ENCODE data around the gene VGLL4.

VGLL4 gene

GRCh38 chr3:11653298-11654055, 9.8 kb upstream of the VGLL4 start:
- DNase-seq (ENCODE audit: low spot score) (no peak), FAIRE-seq (no peak)

- FAIRE-seq, result peak; percentile 83
Measured at GRCh38 chr3:11651900-11652299, 8.2 kb upstream of the VGLL4 start.

DNA sequence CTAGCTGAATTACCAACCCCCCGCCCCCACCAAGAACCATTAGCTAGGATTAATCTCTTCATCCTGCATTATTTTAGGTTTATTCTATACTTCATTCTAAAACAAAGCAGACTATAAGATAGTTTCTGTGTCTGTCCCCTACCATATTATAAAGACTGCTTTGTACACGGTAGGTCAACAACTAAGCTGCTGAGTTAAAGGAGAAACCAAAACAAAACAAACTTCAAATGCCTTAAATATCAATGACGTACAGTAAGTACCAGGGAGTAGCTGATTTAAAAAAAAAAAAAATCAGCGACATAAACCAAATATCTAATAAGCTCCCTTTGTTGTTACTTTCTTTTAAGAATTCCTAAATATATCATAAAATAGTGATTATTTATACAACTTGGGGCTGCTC, 7.8 kb upstream of the VGLL4 start:
- DNase-seq (ENCODE audit: low spot score), result no peak
- FAIRE-seq, result no peak

More at GRCh38 chr3:11651900-11652299, 8.2 kb upstream of the VGLL4 start:
- no peak for DNase-seq (ENCODE audit: low spot score)

GRCh38 chr3:11650391-11650790, 6.7 kb upstream of the VGLL4 start:
- no peak for DNase-seq (ENCODE audit: low spot score)
- FAIRE-seq, result no peak

DNA sequence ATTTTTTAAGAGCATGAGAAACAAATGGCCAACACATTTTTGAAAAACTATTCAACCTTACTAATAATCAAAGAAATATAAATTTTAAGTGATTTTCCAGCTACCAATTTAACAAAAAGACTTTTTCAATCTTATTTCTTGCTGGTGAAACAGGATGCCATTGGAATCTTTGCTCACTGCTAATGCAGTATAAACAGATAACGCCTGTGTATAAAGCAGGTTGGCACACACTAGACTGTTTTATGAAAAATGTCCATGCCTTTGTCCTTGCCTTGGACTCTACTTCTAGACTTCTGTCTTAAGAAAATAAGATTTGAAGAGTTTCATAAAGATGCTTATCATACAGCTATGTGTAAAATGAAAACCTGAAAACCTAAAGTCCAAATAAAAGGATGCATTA, 5.0 kb upstream of the VGLL4 start:
- DNase-seq (ENCODE audit: low spot score) (no peak), FAIRE-seq (no peak)

GRCh38 chr3:11643201-11643603, 513 bp downstream of the VGLL4 start:
- FAIRE-seq, result no peak

DNA sequence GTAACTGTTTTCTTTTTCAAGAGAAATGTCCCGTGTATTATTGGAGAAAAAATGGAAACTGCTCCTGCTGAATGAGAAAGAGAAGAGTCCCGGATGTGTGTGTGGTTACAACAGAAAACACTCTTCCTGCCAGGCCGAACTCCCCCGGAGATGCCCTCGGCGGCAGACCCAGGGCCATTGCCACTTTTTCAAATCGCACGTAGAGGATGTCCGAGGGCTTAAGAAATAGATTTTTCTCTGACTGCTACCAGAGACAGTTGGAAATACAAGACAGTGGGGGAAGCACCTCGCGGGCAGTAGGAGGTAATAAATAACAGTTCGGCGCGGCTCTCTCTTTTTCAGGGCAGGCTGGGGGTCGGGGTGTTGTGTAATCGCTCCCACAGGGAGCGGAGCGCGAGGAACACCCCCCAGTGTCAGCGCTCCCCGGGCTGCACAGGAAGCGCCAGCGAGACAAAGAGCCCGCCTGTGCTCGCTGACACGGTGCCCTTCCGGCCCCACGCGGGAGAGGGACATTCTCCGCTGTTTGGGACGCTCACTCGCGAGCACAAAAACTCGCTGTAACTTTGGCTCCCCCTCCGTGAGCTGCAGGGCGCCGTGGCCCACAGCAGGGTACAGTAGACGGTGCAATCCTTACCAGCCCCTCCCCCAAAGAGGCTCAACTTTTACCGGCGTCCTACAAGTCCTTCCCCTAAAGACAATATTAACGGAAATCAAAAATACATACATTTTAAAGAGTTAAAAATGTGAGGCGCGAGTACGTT, 1.1 kb downstream of the VGLL4 start:
- DNase-seq (ENCODE audit: low spot score), result peak; percentile 78
- FAIRE-seq, result peak; percentile 39

More at GRCh38 chr3:11643201-11643603, 513 bp downstream of the VGLL4 start:
- peak; percentile 24 for DNase-seq (ENCODE audit: low spot score)

DNA sequence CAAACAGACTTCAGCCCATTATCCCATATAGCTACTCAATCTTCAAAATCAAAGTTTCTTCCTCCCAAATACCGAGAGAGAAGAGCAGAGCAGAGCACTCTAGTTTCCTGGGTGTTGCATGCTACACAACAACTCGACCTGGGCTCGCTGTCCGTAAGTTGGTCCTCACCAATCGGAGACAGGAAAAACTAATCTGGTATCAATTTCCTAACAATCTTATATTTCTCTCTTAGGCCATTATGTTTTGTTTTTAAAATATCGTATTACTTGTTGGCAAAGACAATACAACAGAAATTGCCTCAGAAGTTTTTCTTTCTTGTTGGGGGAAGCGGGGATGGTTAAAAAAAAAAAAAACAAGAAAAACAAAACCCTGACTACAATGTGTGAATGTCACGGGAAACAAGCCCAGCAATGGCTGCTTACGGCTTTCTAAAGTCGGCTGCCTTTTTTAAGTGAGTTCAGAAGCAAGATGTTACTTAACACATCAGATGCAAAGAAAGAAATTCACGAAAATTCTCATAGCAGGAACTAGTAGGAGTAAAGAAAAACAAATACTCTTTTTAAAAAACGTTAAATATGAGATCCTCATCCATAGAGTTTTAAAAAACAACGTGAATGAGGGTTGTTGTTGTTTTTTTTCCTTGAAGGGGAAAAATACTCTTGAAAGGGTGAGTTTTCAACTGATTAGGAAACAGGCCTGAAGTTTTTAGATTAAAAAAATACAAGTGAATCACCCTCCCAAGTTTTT, 1.9 kb downstream of the VGLL4 start:
- DNase-seq (ENCODE audit: low spot score) (peak; percentile 11), FAIRE-seq (no peak)

GRCh38 chr3:11641316-11641682, 2.4 kb downstream of the VGLL4 start:
- no peak for DNase-seq (ENCODE audit: low spot score)
- FAIRE-seq, result no peak

GRCh38 chr3:11640009-11640673, 3.6 kb downstream of the VGLL4 start:
- DNase-seq (ENCODE audit: low spot score) (no peak), FAIRE-seq (no peak)

- FAIRE-seq (no peak), DNase-seq (ENCODE audit: low spot score) (no peak)
Measured at GRCh38 chr3:11638495-11639358, 5.0 kb downstream of the VGLL4 start.

GRCh38 chr3:11637901-11638458, 5.7 kb downstream of the VGLL4 start:
- DNase-seq (ENCODE audit: low spot score) (no peak), FAIRE-seq (no peak)

- FAIRE-seq, result no peak
- no peak for DNase-seq (ENCODE audit: low spot score)
Measured at GRCh38 chr3:11636394-11636770, 7.3 kb downstream of the VGLL4 start.

- no peak for DNase-seq (ENCODE audit: low spot score)
- no peak for FAIRE-seq
Measured at GRCh38 chr3:11635680-11636393, 7.9 kb downstream of the VGLL4 start.

DNA sequence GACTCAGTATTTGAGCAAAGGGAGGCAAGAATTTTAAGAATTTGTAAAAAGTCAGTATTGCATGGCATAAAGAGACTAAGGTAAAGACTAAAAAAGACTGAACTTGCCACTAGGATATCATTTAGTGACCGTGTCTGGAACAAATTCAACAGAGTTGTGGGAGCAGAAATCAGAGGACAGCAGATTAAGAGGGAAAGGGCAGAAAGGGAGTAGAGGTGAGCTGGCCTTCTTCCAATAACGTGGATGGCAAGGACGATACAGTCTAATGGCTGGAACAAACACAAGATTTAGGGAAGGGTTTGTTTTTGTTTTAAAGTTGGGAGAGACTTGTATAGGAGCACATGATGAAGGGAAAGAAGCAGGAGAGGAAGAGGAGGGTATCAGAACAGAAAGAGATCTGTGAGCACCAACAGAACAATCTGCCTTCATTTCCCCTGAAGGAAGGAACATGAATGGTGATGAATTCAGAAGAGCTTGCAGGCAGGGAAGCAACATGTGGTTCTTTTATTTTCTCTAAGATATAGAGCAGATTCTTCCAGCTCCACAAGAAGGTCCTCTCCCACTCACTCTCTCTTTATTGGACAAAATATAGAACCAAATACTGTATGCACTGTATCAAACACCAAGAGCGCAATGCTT, 8.6 kb downstream of the VGLL4 start:
- FAIRE-seq (no peak), DNase-seq (ENCODE audit: low spot score) (no peak)

DNA sequence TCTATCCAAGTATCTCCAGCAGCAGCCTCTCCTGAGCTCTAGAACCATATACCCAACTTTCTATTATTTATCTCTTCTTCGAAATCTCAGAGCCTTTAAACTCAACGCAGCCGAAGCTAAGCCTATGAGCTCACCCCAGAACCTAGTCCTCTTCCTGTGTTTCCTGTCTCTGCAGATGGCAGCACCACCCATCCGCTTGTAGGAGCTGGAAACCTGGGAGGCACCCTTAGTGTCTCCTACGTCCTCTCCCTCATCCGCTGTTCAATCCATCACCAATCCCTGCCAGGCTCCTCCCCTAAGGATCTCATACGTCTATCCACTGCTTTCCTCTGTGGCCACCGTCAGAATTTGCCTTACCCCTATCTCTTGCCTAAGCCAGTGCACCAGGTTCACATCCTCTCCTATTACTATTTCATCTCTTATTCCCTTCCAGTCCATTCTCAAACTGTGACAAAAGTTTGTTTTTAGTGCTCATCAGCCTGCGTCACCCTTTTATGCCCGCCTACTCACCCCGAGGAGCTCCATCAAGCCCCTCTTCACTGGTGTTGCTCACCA, 9.6 kb downstream of the VGLL4 start:
- DNase-seq (ENCODE audit: low spot score), result no peak
- FAIRE-seq, result no peak

DNA sequence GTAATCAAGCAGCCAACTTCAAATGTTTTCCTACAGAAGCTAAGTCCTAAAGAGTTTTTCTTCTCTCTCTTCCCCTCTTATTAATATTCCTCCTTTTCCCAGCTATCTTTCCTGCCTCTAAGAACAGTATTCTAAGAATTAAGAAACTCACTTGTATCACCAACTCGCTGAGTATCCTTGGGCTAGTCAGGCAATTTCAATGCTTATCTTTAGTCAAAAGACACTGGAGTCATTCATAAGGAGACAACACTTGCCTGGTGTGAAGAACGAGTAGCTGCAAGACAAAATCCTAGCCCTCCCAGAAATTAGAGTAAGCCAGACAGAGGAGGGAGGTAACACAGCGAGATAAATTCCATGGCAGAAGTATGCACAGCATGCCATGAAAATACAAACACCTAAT, 10.7 kb downstream of the VGLL4 start:
- DNase-seq (ENCODE audit: low spot score) (no peak), FAIRE-seq (no peak)

GRCh38 chr3:11632564-11632963, 11.2 kb downstream of the VGLL4 start:
- DNase-seq (ENCODE audit: low spot score) (no peak), FAIRE-seq (no peak)

- no peak for FAIRE-seq
Measured at GRCh38 chr3:11631820-11632219, 11.9 kb downstream of the VGLL4 start.

More at GRCh38 chr3:11631820-11632219, 11.9 kb downstream of the VGLL4 start:
- no peak for DNase-seq (ENCODE audit: low spot score)
